ENCODE results near the gene CDK18.

GRCh38 chr1:205543351-205544301, 39.2 kb downstream of the CDK18 start:
- TF ChIP-seq, protein P1, sequence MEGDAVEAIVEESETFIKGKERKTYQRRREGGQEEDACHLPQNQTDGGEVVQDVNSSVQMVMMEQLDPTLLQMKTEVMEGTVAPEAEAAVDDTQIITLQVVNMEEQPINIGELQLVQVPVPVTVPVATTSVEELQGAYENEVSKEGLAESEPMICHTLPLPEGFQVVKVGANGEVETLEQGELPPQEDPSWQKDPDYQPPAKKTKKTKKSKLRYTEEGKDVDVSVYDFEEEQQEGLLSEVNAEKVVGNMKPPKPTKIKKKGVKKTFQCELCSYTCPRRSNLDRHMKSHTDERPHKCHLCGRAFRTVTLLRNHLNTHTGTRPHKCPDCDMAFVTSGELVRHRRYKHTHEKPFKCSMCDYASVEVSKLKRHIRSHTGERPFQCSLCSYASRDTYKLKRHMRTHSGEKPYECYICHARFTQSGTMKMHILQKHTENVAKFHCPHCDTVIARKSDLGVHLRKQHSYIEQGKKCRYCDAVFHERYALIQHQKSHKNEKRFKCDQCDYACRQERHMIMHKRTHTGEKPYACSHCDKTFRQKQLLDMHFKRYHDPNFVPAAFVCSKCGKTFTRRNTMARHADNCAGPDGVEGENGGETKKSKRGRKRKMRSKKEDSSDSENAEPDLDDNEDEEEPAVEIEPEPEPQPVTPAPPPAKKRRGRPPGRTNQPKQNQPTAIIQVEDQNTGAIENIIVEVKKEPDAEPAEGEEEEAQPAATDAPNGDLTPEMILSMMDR (tag by site-specific recombination; IDR thresholded peaks at IDR 0.05): no peak
- TF ChIP-seq KLF8 (tag by site-specific recombination; IDR thresholded peaks at IDR 0.05) (no peak), ZNF785 (tag by site-specific recombination; IDR thresholded peaks at IDR 0.05) (no peak), ZNF692 (tag by site-specific recombination; IDR thresholded peaks at IDR 0.05) (no peak), ATF2 (tag by site-specific recombination; IDR thresholded peaks at IDR 0.05; ENCODE audit: low read depth) (no peak), REPIN1 (tag by site-specific recombination; IDR thresholded peaks at IDR 0.05; ENCODE audit: low read depth) (no peak), PATZ1 (tag by site-specific recombination; IDR thresholded peaks at IDR 0.05) (no peak), OSR2 (tag by site-specific recombination; IDR thresholded peaks at IDR 0.05) (no peak), ZNF501 (tag by site-specific recombination; IDR thresholded peaks at IDR 0.05) (no peak), ZNF274 (IDR thresholded peaks at IDR 0.05; ENCODE audit: low read length) (no peak), ZNF274 (tag by site-specific recombination; IDR thresholded peaks at IDR 0.05; ENCODE audit: borderline replicate concordance) (no peak)

All from HEK293 (cell line).